Measurements from ENCODE around the gene CPN2. TPM values are rescaled to one million over a fixed set of nuclear protein-coding genes. Genes with fewer than 3 reads are reported as not detected.

CPN2 gene
- polyA plus RNA-seq, 1 donor from 2014 or later, result not detected

GRCh38 chr3:194382892-194383223 is 31.7 kb upstream of the CPN2 start:
- H3K36me3 ChIP-seq (ENCODE audit: insufficient read depth, low read length), result no peaks in the 10 kb centered on the region
- H3K27me3 ChIP-seq (ENCODE audit: insufficient read depth, low read depth, low read length), result no peaks in the 10 kb centered on the region
- no peak overlapping the region for H3K4me3 ChIP-seq (ENCODE audit: low read length)
- H3K79me2 ChIP-seq (replicated peaks; ENCODE audit: insufficient read depth, low read length), result no peaks in the 10 kb centered on the region
- H3K9me2 ChIP-seq (ENCODE audit: insufficient read depth, low read length), result no peaks in the 10 kb centered on the region
- H3K9ac ChIP-seq (ENCODE audit: low read length), result no peak overlapping the region
- no peaks in the 10 kb centered on the region for H4K20me1 ChIP-seq (ENCODE audit: insufficient read depth)
- TF ChIP-seq RAD21 (conservative IDR thresholded peaks at IDR 0.05) (no peak), SMC3 (conservative IDR thresholded peaks at IDR 0.05; ENCODE audit: poor library complexity) (no peak), POLR2AphosphoS5 (IDR thresholded peaks at IDR 0.05) (no peak), MXI1 (conservative IDR thresholded peaks at IDR 0.05; ENCODE audit: poor library complexity, severe bottlenecking) (no peak), EP300 (conservative IDR thresholded peaks at IDR 0.05; ENCODE audit: poor library complexity, severe bottlenecking) (no peak), CTCF (IDR thresholded peaks at IDR 0.05; ENCODE audit: poor library complexity, severe bottlenecking) (no peak), REST (IDR thresholded peaks at IDR 0.05; ENCODE audit: borderline replicate concordance) (no peak), EZH2 (IDR thresholded peaks at IDR 0.05; ENCODE audit: borderline replicate concordance, insufficient read depth, low read length, poor library complexity, severe bottlenecking) (no peak), TAF1 (IDR thresholded peaks at IDR 0.05; ENCODE audit: low read depth) (no peak)
- no peaks in the 10 kb centered on the region for H3F3A ChIP-seq (ENCODE audit: insufficient read depth, low read length, poor library complexity, severe bottlenecking)
- H3K27ac ChIP-seq (ENCODE audit: low read length), result no peak overlapping the region
- no peak overlapping the region for H2AFZ ChIP-seq (ENCODE audit: low read depth, low read length)
- peaks cover 3% of the 10 kb centered on the region for H3K9me3 ChIP-seq (ENCODE audit: low read length)
- no peak overlapping the region for H3K4me2 ChIP-seq (ENCODE audit: low read length)

GRCh38 chr3:194382196-194382891 is 31.2 kb upstream of the CPN2 start:
- H3K9ac ChIP-seq (ENCODE audit: low read length), result no peak overlapping the region
- no peak overlapping the region for H3K4me3 ChIP-seq (ENCODE audit: low read length)
- no peaks in the 10 kb centered on the region for H3K27me3 ChIP-seq (ENCODE audit: insufficient read depth, low read depth, low read length)
- no peak overlapping the region for H3K27ac ChIP-seq (ENCODE audit: low read length)
- H2AFZ ChIP-seq (ENCODE audit: low read depth, low read length), result no peak overlapping the region
- TF ChIP-seq EP300 (conservative IDR thresholded peaks at IDR 0.05; ENCODE audit: poor library complexity, severe bottlenecking), result no peak
- peaks cover 3% of the 10 kb centered on the region for H3K9me3 ChIP-seq (ENCODE audit: low read length)
- no peaks in the 10 kb centered on the region for H3K36me3 ChIP-seq (ENCODE audit: insufficient read depth, low read length)
- no peak overlapping the region for H3K4me2 ChIP-seq (ENCODE audit: low read length)
- no peaks in the 10 kb centered on the region for H4K20me1 ChIP-seq (ENCODE audit: insufficient read depth)
- H3K9me2 ChIP-seq (ENCODE audit: insufficient read depth, low read length), result no peaks in the 10 kb centered on the region
- no peaks in the 10 kb centered on the region for H3F3A ChIP-seq (ENCODE audit: insufficient read depth, low read length, poor library complexity, severe bottlenecking)
- H3K79me2 ChIP-seq (replicated peaks; ENCODE audit: insufficient read depth, low read length), result no peaks in the 10 kb centered on the region
